Esophagus squamous epithelium (tissue), 4 donors: ENCODE measurements around the gene DYRK1B.
"Not testable (repeated sequence)": the region's sequence is repeated elsewhere in the genome, so short reads cannot be mapped to it uniquely, and the experiment has no call there.

Source experiments
- POLR2A ChIP-seq, 4 donors: fragments of 450-650 bp; IDR thresholded peaks; one replicate each; pipeline ENCODE4 v1.6.1; 2017; ENCODE audit warnings: antibody characterized with exemption in 4 of 4, mild to moderate bottlenecking in 4 of 4, moderate library complexity in 3 of 4
- TF ChIP-seq, protein P1 (sequence below), 6 experiments: fragments of 450-650 bp in 4 of 6; fragments of 200-600 bp in 2 of 6; sonication (generic) in 2 of 6; IDR thresholded peaks; one replicate each; pipeline ENCODE4 v1.5.1; 2016 to 2019; ENCODE audit warnings: antibody characterized with exemption in 6 of 6, mild to moderate bottlenecking in 4 of 6, moderate library complexity in 4 of 6

DNA sequence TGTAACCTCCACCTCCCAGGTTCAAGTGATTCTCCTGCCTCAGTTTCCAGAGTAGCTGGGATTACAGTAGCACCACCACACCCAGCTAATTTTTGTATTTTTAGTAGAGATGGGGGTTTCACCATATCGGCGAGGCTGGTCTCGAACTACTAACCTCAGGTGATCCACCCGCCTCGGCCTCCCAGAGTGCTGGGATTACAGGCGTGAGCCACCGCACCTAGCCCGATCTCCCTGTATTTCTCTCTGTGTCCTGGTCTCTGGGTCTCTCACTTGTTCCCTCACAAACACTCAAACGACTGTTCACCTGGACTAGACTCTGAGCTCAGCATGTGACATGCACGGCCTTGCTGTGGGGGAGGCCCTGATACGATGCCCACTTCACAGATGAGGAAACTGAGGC, 44.9 kb upstream of the DYRK1B start:
- not testable (repeated sequence) for TF ChIP-seq POLR2A (IDR thresholded peaks at IDR 0.05)
- TF ChIP-seq, protein P1, sequence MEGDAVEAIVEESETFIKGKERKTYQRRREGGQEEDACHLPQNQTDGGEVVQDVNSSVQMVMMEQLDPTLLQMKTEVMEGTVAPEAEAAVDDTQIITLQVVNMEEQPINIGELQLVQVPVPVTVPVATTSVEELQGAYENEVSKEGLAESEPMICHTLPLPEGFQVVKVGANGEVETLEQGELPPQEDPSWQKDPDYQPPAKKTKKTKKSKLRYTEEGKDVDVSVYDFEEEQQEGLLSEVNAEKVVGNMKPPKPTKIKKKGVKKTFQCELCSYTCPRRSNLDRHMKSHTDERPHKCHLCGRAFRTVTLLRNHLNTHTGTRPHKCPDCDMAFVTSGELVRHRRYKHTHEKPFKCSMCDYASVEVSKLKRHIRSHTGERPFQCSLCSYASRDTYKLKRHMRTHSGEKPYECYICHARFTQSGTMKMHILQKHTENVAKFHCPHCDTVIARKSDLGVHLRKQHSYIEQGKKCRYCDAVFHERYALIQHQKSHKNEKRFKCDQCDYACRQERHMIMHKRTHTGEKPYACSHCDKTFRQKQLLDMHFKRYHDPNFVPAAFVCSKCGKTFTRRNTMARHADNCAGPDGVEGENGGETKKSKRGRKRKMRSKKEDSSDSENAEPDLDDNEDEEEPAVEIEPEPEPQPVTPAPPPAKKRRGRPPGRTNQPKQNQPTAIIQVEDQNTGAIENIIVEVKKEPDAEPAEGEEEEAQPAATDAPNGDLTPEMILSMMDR (IDR thresholded peaks at IDR 0.05) = not testable (repeated sequence)
